ENCODE results near the gene ILDR2. TPM values are rescaled to one million over a fixed set of nuclear protein-coding genes. Genes with fewer than 3 reads are reported as not detected.

ILDR2 gene
- total and polyA plus RNA-seq, 2 donors (not counting 1 experiment from before 2014, with no cell fraction given), result under 0.01 to 0.14 TPM

- Histone ChIP-seq H3K27ac (ENCODE audit: insufficient read depth, low read length) (no peak overlapping the region), H3K4me1 (ENCODE audit: control insufficient read depth, extremely low read depth, insufficient read depth, low read length) (no peaks in the 10 kb centered on the region), H4K20me1 (ENCODE audit: control insufficient read depth, extremely low read depth, insufficient read depth, low read length) (no peaks in the 10 kb centered on the region), H3K79me2 (ENCODE audit: control insufficient read depth, insufficient read depth, low read length) (no peaks in the 10 kb centered on the region), H3K27me3 (ENCODE audit: control insufficient read depth, insufficient read depth, low read length) (peaks cover 18% of the 10 kb centered on the region), H3K9me3 (ENCODE audit: control insufficient read depth, insufficient read depth, low read depth, low read length) (no peaks in the 10 kb centered on the region), H2AFZ (ENCODE audit: low read length) (no peak overlapping the region), H3K36me3 (ENCODE audit: control insufficient read depth, insufficient read depth, low read length) (no peaks in the 10 kb centered on the region), H3K4me2 (ENCODE audit: extremely low read depth, insufficient read depth, low read length) (no peak overlapping the region), H3K9ac (ENCODE audit: insufficient read depth, low read length) (no peak overlapping the region), H3K4me3 (replicated peaks in 1 of 4; ENCODE audit: control extremely low read depth in 1 of 4, insufficient read depth in 1 of 4, low read depth in 3 of 4, low read length in 4 of 4) (no peak overlapping the region)
- DNase-seq (ENCODE audit: low read depth in 2 of 2), result no peak
- no peak for TF ChIP-seq EZH2 (IDR thresholded peaks at IDR 0.05; ENCODE audit: low read length, missing control alignments)
- TF ChIP-seq, protein P1, sequence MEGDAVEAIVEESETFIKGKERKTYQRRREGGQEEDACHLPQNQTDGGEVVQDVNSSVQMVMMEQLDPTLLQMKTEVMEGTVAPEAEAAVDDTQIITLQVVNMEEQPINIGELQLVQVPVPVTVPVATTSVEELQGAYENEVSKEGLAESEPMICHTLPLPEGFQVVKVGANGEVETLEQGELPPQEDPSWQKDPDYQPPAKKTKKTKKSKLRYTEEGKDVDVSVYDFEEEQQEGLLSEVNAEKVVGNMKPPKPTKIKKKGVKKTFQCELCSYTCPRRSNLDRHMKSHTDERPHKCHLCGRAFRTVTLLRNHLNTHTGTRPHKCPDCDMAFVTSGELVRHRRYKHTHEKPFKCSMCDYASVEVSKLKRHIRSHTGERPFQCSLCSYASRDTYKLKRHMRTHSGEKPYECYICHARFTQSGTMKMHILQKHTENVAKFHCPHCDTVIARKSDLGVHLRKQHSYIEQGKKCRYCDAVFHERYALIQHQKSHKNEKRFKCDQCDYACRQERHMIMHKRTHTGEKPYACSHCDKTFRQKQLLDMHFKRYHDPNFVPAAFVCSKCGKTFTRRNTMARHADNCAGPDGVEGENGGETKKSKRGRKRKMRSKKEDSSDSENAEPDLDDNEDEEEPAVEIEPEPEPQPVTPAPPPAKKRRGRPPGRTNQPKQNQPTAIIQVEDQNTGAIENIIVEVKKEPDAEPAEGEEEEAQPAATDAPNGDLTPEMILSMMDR (conservative IDR thresholded peaks at IDR 0.05 in 1 of 2, IDR thresholded peaks at IDR 0.05 in 1 of 2; ENCODE audit: low read depth in 1 of 2, low read length in 2 of 2), result no peak
These were observed 2.5 kb downstream of the ILDR2 start for GRCh38 chr1:166972826-166973225.

DNA sequence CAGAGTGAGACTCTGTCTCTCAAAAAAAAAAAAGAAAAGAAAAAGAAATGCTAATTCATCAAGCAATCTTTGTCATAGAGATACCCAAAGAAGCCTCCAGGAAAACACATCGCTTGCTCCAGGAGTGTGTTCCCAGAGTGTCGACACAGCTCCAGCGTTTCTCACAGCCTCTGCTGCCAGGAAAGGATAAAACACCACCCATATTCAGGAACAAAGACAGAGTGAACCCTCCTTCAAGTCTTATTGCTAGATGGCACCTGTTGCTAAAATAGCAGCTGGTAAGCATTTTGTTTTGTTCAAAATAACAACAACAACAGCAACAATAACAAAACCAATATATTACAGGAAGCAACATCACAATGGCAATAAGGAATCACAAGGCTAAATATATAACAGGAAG is 3.1 kb downstream of the ILDR2 start:
- TF ChIP-seq, protein P1 (conservative IDR thresholded peaks at IDR 0.05 in 1 of 2, IDR thresholded peaks at IDR 0.05 in 1 of 2; ENCODE audit: low read depth in 1 of 2, low read length in 2 of 2), result no peak
- TF ChIP-seq EZH2 (IDR thresholded peaks at IDR 0.05; ENCODE audit: low read length, missing control alignments), result no peak
- Histone ChIP-seq H3K4me2 (ENCODE audit: extremely low read depth, insufficient read depth, low read length) (no peak overlapping the region), H3K9me3 (ENCODE audit: control insufficient read depth, insufficient read depth, low read depth, low read length) (no peaks in the 10 kb centered on the region), H3K27ac (ENCODE audit: insufficient read depth, low read length) (no peak overlapping the region), H3K4me3 (replicated peaks in 1 of 4; ENCODE audit: control extremely low read depth in 1 of 4, insufficient read depth in 1 of 4, low read depth in 3 of 4, low read length in 4 of 4) (no peak overlapping the region), H3K79me2 (ENCODE audit: control insufficient read depth, insufficient read depth, low read length) (no peaks in the 10 kb centered on the region), H3K9ac (ENCODE audit: insufficient read depth, low read length) (no peak overlapping the region), H4K20me1 (ENCODE audit: control insufficient read depth, extremely low read depth, insufficient read depth, low read length) (no peaks in the 10 kb centered on the region), H3K27me3 (ENCODE audit: control insufficient read depth, insufficient read depth, low read length) (peaks cover 18% of the 10 kb centered on the region), H2AFZ (ENCODE audit: low read length) (no peak overlapping the region), H3K4me1 (ENCODE audit: control insufficient read depth, extremely low read depth, insufficient read depth, low read length) (no peaks in the 10 kb centered on the region), H3K36me3 (ENCODE audit: control insufficient read depth, insufficient read depth, low read length) (no peaks in the 10 kb centered on the region)
- DNase-seq (ENCODE audit: low read depth in 2 of 2), result no peak

GRCh38 chr1:166971252-166971651 is 4.1 kb downstream of the ILDR2 start:
- Histone ChIP-seq H4K20me1 (ENCODE audit: control insufficient read depth, extremely low read depth, insufficient read depth, low read length) (no peaks in the 10 kb centered on the region), H3K79me2 (ENCODE audit: control insufficient read depth, insufficient read depth, low read length) (no peaks in the 10 kb centered on the region), H2AFZ (ENCODE audit: low read length) (no peak overlapping the region), H3K27ac (ENCODE audit: insufficient read depth, low read length) (no peak overlapping the region), H3K36me3 (ENCODE audit: control insufficient read depth, insufficient read depth, low read length) (no peaks in the 10 kb centered on the region), H3K4me3 (replicated peaks in 1 of 4; ENCODE audit: control extremely low read depth in 1 of 4, insufficient read depth in 1 of 4, low read depth in 3 of 4, low read length in 4 of 4) (no peak overlapping the region), H3K27me3 (ENCODE audit: control insufficient read depth, insufficient read depth, low read length) (peaks cover 18% of the 10 kb centered on the region), H3K9me3 (ENCODE audit: control insufficient read depth, insufficient read depth, low read depth, low read length) (no peaks in the 10 kb centered on the region), H3K9ac (ENCODE audit: insufficient read depth, low read length) (no peak overlapping the region), H3K4me1 (ENCODE audit: control insufficient read depth, extremely low read depth, insufficient read depth, low read length) (no peaks in the 10 kb centered on the region), H3K4me2 (ENCODE audit: extremely low read depth, insufficient read depth, low read length) (no peak overlapping the region)
- DNase-seq (ENCODE audit: low read depth in 2 of 2), result no peak
- TF ChIP-seq, protein P1 (conservative IDR thresholded peaks at IDR 0.05 in 1 of 2, IDR thresholded peaks at IDR 0.05 in 1 of 2; ENCODE audit: low read depth in 1 of 2, low read length in 2 of 2), result no peak
- TF ChIP-seq EZH2 (IDR thresholded peaks at IDR 0.05; ENCODE audit: low read length, missing control alignments), result no peak
